IMR-90 (cell line): Measurements from ENCODE around the gene SIGLEC15.

Experiments used
- CEBPB ChIP-seq: IDR thresholded peaks from 2 replicates; pipeline ENCODE4 v1.6.1; 2012; ENCODE audit warnings: low read depth, low read length, improper control_type of control experiment
- MAFK ChIP-seq: IDR thresholded peaks from 2 replicates; pipeline ENCODE4 v1.6.1; 2012; ENCODE audit warnings: low read depth, low read length, improper control_type of control experiment
- MAZ ChIP-seq: IDR thresholded peaks from 2 replicates; pipeline ENCODE4 v1.6.1; 2012; ENCODE audit warnings: low read depth, mild to moderate bottlenecking, low read length, improper control_type of control experiment, moderate library complexity, borderline replicate concordance
- POLR2A ChIP-seq: IDR thresholded peaks from 2 replicates; pipeline ENCODE4 v1.6.1; 2012; ENCODE audit warnings: mild to moderate bottlenecking, low read depth, low read length
- RAD21 ChIP-seq: IDR thresholded peaks from 2 replicates; pipeline ENCODE4 v1.6.1; 2012; ENCODE audit warnings: low read length, improper control_type of control experiment
- RCOR1 ChIP-seq: IDR thresholded peaks from 2 replicates; pipeline ENCODE4 v1.6.1; 2012; ENCODE audit warnings: mild to moderate bottlenecking, low read length, improper control_type of control experiment; ENCODE audit not compliant: insufficient replicate concordance
- RFX5 ChIP-seq: IDR thresholded peaks from 2 replicates; pipeline ENCODE4 v1.8.0; 2012; ENCODE audit warnings: low read depth, mild to moderate bottlenecking, low read length, moderate library complexity
- SMC3 ChIP-seq: fragments of 150-350 bp; IDR thresholded peaks from 2 replicates; pipeline ENCODE4 v1.6.1; 2016; ENCODE audit warnings: low read depth, mild to moderate bottlenecking, antibody characterized with exemption, low read length, moderate library complexity
- TF ChIP-seq, protein P1 (sequence below): conservative IDR thresholded peaks from 2 replicates; pipeline ENCODE4 v1.5.1; 2012; ENCODE audit warnings: mild to moderate bottlenecking, low read depth, low read length, improper control_type of control experiment
- TF ChIP-seq, protein P2 (sequence below): fragments of 150-350 bp; IDR thresholded peaks from 2 replicates; pipeline ENCODE4 v1.6.1; 2017; ENCODE audit warnings: mild to moderate bottlenecking, antibody characterized with exemption, low read length, low read depth

DNA sequence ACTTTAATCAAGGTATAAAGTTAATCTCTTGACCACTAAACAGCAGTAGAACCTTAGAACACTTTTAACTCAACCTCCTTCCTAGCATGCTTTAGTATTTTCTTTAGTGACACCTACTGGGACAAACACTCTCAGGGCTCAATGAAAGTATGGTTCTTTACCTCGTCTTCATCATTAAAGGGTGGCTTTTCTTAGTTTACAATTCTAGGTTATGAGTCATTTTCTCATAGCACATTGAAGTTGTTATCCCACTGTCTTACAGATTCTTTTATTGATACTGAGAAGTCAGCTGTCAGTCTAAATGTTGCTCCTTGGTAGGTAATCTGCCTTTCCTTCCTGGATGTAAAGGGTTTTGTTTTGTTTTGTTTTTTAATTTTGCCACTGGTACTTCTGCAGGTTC is 38.0 kb downstream of the SIGLEC15 start:
- TF ChIP-seq RCOR1 (no peak), RAD21 (no peak), POLR2A (no peak), MAFK (no peak), MAZ (no peak), CEBPB (no peak), SMC3 (no peak), RFX5 (no peak)
- TF ChIP-seq, protein P1, sequence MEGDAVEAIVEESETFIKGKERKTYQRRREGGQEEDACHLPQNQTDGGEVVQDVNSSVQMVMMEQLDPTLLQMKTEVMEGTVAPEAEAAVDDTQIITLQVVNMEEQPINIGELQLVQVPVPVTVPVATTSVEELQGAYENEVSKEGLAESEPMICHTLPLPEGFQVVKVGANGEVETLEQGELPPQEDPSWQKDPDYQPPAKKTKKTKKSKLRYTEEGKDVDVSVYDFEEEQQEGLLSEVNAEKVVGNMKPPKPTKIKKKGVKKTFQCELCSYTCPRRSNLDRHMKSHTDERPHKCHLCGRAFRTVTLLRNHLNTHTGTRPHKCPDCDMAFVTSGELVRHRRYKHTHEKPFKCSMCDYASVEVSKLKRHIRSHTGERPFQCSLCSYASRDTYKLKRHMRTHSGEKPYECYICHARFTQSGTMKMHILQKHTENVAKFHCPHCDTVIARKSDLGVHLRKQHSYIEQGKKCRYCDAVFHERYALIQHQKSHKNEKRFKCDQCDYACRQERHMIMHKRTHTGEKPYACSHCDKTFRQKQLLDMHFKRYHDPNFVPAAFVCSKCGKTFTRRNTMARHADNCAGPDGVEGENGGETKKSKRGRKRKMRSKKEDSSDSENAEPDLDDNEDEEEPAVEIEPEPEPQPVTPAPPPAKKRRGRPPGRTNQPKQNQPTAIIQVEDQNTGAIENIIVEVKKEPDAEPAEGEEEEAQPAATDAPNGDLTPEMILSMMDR = no peak
- TF ChIP-seq, protein P2, sequence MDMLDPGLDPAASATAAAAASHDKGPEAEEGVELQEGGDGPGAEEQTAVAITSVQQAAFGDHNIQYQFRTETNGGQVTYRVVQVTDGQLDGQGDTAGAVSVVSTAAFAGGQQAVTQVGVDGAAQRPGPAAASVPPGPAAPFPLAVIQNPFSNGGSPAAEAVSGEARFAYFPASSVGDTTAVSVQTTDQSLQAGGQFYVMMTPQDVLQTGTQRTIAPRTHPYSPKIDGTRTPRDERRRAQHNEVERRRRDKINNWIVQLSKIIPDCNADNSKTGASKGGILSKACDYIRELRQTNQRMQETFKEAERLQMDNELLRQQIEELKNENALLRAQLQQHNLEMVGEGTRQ = no peak
